Testis (tissue), 2 donors: ENCODE data around the gene EDN3.

ENCODE experiments used
- POLR2A ChIP-seq: fragments of 450-650 bp; IDR thresholded peaks from one replicate; pipeline ENCODE4 v1.6.1; 2017; ENCODE audit warnings: antibody characterized with exemption, mild to moderate bottlenecking, moderate library complexity
- TF ChIP-seq, protein P1 (sequence below), 3 experiments: fragments of 450-650 bp in 2 of 3; fragments of 200-600 bp in 1 of 3; sonication (generic) in 1 of 3; IDR thresholded peaks; one replicate each; pipeline ENCODE4 v1.5.1; 2016 to 2019; ENCODE audit warnings: antibody characterized with exemption in 3 of 3, mild to moderate bottlenecking in 2 of 3, moderate library complexity in 1 of 3

DNA sequence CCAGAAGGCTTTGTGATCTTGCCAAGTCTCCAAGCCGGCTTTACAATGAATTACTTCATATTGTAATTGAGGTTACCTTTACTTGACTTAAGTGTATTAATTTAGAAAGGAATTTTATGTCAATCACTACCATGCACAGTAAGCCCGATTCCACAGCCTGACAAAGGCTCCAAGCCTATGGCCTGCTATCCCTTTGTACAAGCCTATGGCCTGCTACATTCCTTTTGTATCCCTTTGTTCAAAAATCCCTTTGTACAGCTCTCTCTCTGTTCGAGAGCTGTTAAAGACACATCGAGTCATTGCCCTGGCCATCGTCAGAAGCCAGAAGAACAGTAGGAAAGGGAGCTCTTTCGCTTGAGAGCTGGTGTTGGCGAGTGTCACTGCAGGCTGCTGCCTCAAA lies 2.7 kb upstream of the EDN3 start:
- no peak for TF ChIP-seq POLR2A
- TF ChIP-seq, protein P1, sequence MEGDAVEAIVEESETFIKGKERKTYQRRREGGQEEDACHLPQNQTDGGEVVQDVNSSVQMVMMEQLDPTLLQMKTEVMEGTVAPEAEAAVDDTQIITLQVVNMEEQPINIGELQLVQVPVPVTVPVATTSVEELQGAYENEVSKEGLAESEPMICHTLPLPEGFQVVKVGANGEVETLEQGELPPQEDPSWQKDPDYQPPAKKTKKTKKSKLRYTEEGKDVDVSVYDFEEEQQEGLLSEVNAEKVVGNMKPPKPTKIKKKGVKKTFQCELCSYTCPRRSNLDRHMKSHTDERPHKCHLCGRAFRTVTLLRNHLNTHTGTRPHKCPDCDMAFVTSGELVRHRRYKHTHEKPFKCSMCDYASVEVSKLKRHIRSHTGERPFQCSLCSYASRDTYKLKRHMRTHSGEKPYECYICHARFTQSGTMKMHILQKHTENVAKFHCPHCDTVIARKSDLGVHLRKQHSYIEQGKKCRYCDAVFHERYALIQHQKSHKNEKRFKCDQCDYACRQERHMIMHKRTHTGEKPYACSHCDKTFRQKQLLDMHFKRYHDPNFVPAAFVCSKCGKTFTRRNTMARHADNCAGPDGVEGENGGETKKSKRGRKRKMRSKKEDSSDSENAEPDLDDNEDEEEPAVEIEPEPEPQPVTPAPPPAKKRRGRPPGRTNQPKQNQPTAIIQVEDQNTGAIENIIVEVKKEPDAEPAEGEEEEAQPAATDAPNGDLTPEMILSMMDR (IDR thresholded peaks at IDR 0.05) = no peak
